NOMO-1 treated with dmso at 0.1 percent for 144 hours (cell line): ENCODE results near the gene DNASE1L3.
A peak's percentile ranks its signal among the peaks of the same experiment; 100 is the strongest.

Source experiments
- DNase-seq: peaks from one replicate; lab custom pipeline; 2025; ENCODE audit not compliant: unreplicated experiment; lab: John Stamatoyannopoulos, UW

The DNASE1L3 gene

GRCh38 chr3:58180099-58180880 lies 30.5 kb downstream of the DNASE1L3 start:
- no peak for DNase-seq

- DNase-seq = no peak
Observed at GRCh38 chr3:58179235-58180098, 31.3 kb downstream of the DNASE1L3 start.

DNA sequence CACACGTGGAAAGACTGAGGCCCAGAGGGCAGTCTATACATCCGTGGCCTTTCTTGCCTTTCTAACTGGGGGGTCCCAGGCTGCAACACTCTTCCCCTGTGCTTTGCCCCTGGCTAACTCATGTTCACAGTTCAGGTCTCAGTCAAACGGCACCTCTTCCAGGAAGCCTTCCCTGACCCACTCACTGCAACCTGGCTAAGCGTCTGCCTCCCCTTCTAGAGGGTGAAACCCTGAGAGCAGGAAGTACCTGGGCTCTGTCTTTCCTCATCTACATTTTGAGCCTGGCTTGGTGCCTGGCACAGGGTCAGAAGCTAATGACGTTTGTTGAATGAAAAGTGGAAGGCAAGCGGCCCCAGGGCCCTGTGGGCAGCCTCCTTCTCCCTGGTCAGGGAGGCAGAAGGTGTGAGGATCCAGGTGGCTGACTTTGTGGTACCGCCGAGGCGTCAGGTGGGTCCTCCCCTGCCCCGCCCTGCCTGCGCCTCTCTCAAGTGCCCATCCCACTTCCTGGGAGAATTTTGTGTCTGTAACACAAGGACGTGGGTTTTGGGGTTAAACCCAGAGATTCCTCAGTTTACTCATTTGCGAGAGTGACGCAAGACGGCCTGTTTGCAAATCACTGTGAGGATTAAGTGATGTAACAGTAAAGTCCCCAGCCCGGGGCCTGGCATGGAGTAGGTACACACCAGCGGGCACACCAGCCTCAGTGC lies 32.1 kb downstream of the DNASE1L3 start:
- DNase-seq = no peak

DNA sequence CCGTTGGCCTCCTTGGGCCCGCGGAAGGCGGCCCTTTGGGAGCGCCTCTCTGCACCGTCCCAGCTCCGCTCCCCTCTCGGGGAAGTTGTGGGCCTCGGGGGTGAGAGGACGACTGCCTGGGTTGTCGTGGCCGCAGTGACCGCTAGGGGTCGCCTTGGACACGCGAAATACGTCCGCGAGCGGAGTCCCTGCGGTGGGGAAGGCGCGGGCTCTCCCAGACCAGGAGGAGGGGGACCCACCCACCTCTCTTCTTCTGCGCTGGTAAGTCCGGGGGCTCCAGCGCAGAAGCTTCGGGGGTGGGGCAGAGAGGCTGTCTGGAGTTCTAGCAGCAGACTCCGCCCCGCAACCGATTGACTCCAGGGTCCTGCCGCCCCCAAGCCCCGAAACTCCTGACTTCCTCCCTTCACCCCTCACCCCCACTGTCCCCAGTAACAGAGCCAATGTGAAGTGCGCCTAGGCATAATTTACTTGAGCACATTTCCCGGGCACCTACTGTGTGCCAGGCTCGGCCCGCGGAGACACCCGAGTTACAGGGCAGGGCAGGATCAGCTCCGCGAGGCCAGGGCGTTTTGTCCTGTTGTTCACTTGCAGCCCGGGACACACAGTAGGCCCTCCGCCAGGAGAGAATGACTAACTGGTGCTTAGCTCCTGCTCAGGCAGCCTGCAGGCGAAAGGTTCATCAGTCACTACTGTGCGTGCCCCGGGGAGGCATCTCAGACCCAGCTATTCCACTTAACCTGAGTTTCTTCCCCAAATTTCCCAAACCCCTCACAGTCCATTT lies 32.8 kb downstream of the DNASE1L3 start:
- peak; percentile 74 for DNase-seq

DNA sequence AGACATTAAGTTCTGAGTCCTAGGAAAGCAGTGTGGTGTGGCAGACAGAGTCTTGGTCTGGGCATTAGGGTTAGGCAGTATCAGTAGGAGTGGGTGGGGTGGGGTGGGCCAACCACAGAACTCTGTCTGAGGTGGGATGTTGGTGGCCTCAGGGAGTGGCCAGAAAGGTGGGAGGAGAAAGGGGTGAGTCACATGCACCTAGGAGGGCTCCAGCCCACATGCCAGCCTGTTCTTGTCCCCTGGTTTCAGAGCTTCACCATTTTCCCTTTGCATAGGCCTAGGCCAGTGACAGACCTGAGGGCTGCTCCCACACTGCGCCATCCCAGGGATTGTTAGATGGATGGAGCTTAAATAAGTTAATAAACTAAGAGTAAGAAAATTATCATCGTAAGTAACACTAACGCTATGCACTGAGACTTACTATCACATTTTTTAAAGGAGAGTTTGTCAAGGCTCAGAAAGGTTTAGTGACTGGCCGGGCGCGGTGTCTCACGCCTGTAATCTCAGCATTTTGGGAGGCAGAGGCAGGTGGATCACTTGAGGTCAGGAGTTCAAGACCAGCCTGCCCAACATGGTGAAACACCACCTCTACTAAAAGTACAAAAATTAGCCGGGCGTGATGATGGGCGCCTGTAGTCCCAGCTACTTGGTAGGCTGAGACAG lies 33.8 kb downstream of the DNASE1L3 start:
- DNase-seq = no peak

- no peak for DNase-seq
Observed at GRCh38 chr3:58176185-58176530, 34.6 kb downstream of the DNASE1L3 start.

GRCh38 chr3:58175437-58176184 lies 35.2 kb downstream of the DNASE1L3 start:
- DNase-seq = no peak

DNA sequence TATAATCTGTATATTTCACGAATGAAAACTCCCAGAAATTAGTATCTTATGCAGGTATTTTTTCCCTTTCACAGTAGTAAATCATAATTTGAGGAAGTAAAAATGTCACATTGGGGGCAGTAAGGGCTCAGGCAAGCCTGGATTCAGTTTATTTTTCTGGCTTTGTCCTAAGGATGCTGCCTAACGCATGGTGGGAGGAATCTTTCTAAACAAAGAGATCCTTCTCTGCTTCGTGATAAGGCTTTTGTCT lies 35.7 kb downstream of the DNASE1L3 start:
- no peak for DNase-seq

DNA sequence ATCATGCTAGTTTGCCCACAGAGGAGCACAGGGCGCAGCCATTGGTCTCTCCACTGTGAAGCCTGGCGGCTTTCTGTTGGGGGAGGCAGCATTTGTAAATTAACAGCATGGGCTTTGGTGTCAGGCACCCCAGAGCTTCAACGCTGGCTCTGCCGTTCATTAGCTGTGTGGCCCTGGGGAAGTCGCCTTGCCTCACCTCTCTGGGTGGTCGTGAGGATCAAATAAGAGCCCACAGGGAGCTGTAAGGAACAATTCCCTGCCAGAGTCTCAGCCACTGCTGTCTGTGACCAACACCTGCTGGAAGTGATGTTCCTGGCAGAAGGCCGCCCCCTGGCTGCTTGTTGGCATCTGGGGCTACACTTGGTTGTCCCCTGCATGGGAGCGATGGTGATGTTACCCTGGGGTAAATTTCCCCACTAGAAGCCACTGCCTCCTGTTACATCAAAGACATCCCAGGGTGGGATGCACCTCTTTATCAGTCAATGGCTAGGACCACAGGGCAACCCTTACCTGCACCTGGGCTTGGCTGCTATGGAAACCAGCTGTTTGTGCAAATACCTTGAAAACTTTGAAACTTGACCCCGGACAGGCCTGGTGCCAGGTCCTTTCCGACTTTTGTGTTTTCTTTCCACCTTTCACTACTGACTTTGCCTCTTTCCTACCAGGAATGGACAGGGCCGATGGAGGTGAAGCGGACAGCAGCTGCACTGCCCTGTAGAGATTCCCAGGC lies 36.9 kb downstream of the DNASE1L3 start:
- no peak for DNase-seq

GRCh38 chr3:58173029-58173668 lies 37.6 kb downstream of the DNASE1L3 start:
- DNase-seq = no peak

DNA sequence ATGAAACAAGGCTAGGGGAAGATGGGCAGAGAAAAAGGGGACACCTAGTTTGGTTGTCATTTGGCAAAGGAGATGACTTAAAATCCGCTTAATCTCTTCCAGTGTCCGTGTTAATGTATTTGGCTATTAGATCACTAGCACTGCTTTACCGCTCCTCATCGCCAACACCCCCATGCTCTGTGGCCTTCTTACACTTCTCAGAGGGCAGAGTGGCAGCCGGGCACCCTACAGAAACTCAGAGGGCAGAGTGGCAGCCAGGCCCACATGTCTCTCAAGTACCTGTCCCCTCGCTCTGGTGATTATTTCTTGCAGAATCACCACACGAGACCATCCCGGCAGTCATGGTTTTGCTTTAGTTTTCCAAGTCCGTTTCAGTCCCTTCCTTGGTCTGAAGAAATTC lies 39.6 kb downstream of the DNASE1L3 start:
- DNase-seq = no peak

GRCh38 chr3:58170376-58170775 lies 40.4 kb downstream of the DNASE1L3 start:
- no peak for DNase-seq

DNA sequence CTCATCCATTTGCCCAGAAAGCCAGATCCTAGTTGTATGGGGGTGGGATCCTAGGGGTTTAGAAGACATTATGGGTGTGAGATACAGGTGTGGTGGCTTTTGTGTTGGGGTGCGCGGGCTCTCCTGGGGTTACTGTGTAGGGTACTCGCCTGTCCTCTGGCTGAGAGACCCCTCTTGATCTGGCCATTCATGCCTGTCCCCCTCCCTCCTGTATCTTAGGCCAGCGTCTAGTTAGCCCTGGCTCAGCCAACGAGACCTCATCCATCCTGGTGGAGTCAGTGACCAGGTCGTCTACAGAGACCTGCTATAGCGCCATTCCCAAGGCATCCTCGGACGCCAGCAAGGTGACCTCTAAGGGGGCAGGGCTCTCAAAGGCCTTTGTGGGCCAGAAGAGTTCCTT lies 41.4 kb downstream of the DNASE1L3 start:
- DNase-seq = no peak

- DNase-seq = no peak
Observed at GRCh38 chr3:58168498-58168897, 42.3 kb downstream of the DNASE1L3 start.

DNA sequence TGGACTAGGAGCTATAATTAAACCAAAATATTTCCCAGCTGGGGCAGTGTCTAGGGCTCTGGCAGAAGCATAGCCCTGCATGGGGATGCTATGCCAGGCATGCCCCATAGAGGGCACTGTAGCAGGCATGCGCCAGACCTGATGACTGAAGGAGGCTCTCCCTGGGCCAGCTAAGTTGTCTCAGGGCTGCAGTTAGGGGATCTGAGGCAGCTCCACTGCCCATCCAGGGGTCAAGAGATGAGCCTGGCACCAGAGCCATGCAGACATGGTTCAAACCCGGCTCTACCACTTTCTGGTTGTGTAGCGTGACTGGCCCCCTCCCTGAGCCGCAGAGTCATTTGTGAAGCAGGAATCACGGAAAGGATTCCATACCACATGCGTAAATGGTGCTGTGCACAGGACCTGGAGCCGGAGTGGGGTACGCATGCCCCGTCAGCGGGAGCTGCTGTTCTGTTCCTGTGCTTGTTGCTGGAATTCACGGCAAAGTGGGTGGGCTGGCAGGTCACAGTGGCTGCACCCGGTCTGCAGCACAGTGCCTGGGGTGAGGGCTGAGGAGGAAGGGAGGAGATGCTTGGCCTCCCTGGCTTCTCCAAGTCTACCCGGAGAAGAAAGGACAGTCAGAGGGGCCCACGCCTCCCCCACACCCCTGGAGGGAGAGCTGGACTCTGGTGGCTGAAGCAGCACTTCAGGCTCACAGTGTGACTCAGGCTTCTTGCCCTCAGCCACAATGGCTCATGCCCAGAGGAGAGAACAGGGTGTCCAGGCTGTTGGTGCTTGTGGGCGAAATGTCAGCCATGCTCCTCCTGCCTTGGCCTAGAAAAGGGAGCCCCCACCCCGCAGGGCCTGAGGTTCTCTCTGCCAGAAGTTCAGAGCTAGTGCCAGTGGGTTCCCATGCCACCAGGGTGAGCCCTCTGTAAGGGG lies 43.1 kb downstream of the DNASE1L3 start:
- peak; percentile 10 for DNase-seq

- no peak for DNase-seq
Observed at GRCh38 chr3:58164906-58165821, 45.6 kb downstream of the DNASE1L3 start.
